Testis (tissue), 2 donors: ENCODE measurements around the gene ZFYVE21.

Experiments
- POLR2A ChIP-seq: fragments of 450-650 bp; IDR thresholded peaks from one replicate; pipeline ENCODE4 v1.6.1; 2017; ENCODE audit warnings: antibody characterized with exemption, mild to moderate bottlenecking, moderate library complexity
- TF ChIP-seq, protein P1 (sequence below), 3 experiments: fragments of 450-650 bp in 2 of 3; fragments of 200-600 bp in 1 of 3; sonication (generic) in 1 of 3; IDR thresholded peaks; one replicate each; pipeline ENCODE4 v1.5.1; 2016 to 2019; ENCODE audit warnings: antibody characterized with exemption in 3 of 3, mild to moderate bottlenecking in 2 of 3, moderate library complexity in 1 of 3

DNA sequence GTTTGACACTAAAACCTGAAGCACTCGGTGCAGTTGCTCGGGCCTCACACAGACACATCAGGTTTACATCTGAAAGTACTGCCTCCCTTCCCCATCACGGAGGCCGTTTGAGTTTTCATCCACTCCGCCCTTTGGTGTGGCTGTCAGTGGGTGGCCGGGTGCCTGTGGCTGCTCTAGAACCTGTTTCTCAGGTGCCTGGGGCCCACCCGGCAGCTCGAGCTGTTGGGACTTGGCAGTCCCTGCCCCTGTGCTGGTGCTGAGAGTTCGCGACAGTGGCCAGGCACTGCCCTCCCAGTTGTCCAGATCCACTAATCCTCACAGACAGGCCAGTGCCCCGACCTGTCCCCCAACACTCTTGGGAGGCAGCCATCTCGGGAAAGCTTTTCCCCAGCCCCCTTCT is 22.7 kb upstream of the ZFYVE21 start:
- TF ChIP-seq, protein P1, sequence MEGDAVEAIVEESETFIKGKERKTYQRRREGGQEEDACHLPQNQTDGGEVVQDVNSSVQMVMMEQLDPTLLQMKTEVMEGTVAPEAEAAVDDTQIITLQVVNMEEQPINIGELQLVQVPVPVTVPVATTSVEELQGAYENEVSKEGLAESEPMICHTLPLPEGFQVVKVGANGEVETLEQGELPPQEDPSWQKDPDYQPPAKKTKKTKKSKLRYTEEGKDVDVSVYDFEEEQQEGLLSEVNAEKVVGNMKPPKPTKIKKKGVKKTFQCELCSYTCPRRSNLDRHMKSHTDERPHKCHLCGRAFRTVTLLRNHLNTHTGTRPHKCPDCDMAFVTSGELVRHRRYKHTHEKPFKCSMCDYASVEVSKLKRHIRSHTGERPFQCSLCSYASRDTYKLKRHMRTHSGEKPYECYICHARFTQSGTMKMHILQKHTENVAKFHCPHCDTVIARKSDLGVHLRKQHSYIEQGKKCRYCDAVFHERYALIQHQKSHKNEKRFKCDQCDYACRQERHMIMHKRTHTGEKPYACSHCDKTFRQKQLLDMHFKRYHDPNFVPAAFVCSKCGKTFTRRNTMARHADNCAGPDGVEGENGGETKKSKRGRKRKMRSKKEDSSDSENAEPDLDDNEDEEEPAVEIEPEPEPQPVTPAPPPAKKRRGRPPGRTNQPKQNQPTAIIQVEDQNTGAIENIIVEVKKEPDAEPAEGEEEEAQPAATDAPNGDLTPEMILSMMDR (IDR thresholded peaks at IDR 0.05), result no peak
- no peak for TF ChIP-seq POLR2A
